ENCODE measurements around the gene IRF2. TPM values are rescaled to one million over a fixed set of nuclear protein-coding genes. Genes with fewer than 3 reads are reported as not detected.

The IRF2 gene
- total RNA-seq, 3 donors from 2014 or later (not counting 1 experiment from before 2014, with no cell fraction given) = 50.6 to 68.5 (median 59.8) TPM

GRCh38 chr4:184471881-184472613, 2.3 kb downstream of the IRF2 start:
- Histone ChIP-seq H3K4me3 (ENCODE audit: low read length) (peak overlapping the region; percentile 86), H3K9me3 (ENCODE audit: control insufficient read depth, insufficient read depth, low read length) (no peaks in the 10 kb centered on the region), H3K27ac (ENCODE audit: low read length) (peak overlapping the region; percentile 88), H3K27me3 (ENCODE audit: control insufficient read depth, insufficient read depth, low read length) (no peaks in the 10 kb centered on the region), H3K36me3 (ENCODE audit: control insufficient read depth, insufficient read depth, low read length) (peaks cover 3% of the 10 kb centered on the region), H3K4me1 (ENCODE audit: control insufficient read depth, insufficient read depth, low read length) (peaks cover 35% of the 10 kb centered on the region)
- 22% methylated on average over 11 of the region's 13 CpGs for WGBS (ENCODE audit: insufficient coverage)
- Mint-ChIP-seq H3K9me3 (no peaks in the 10 kb centered on the region), H3K27me3 (ENCODE audit: low read depth in 2 of 2) (no peaks in the 10 kb centered on the region), H3K27ac (peak overlapping the region; percentile 93 to 94), H3K4me3 (peak overlapping the region; percentile 91), H3K4me1 (peaks cover 62 to 63% of the 10 kb centered on the region in 2 donors), H3K36me3 (peaks cover 7% of the 10 kb centered on the region)
- no peak for TF ChIP-seq CTCF (IDR thresholded peaks at IDR 0.05)
- intact Hi-C loops (cut with micrococcal nuclease) = loop anchor here (10.0 kb wide), 2 partner anchors 127 to 263 kb away; partner anchors contain the start of gene CENPU
- DNase-seq (peak in 1 of 2 donors; percentile 56), ATAC-seq (no peak)

GRCh38 chr4:184470785-184471110, 3.6 kb downstream of the IRF2 start:
- Histone ChIP-seq H3K9me3 (ENCODE audit: control insufficient read depth, insufficient read depth, low read length) (no peaks in the 10 kb centered on the region), H3K27me3 (ENCODE audit: control insufficient read depth, insufficient read depth, low read length) (no peaks in the 10 kb centered on the region), H3K4me1 (ENCODE audit: control insufficient read depth, insufficient read depth, low read length) (peaks cover 25% of the 10 kb centered on the region), H3K36me3 (ENCODE audit: control insufficient read depth, insufficient read depth, low read length) (peaks cover 3% of the 10 kb centered on the region), H3K4me3 (ENCODE audit: low read length) (no peak overlapping the region), H3K27ac (ENCODE audit: low read length) (peak overlapping the region; percentile 37)
- DNase-seq (no peak), ATAC-seq (no peak)
- TF ChIP-seq CTCF (IDR thresholded peaks at IDR 0.05) = no peak
- Mint-ChIP-seq H3K27me3 (ENCODE audit: low read depth in 2 of 2) (no peaks in the 10 kb centered on the region), H3K4me1 (peaks cover 59 to 64% of the 10 kb centered on the region in 2 donors), H3K4me3 (no peak overlapping the region), H3K9me3 (no peaks in the 10 kb centered on the region), H3K27ac (peak overlapping the region; percentile 93 to 94), H3K36me3 (peaks cover 7% of the 10 kb centered on the region)
- WGBS (ENCODE audit: insufficient coverage) = no CpG with 5 or more reads among the region's 2 CpGs
- intact Hi-C loops (cut with micrococcal nuclease) = loop anchor here (10.0 kb wide), 2 partner anchors 126 to 264 kb away; partner anchors contain the start of gene CENPU

GRCh38 chr4:184466634-184467033, 7.7 kb downstream of the IRF2 start:
- ATAC-seq (no peak), DNase-seq (no peak)
- intact Hi-C loops (cut with micrococcal nuclease) = no loop called here
- Histone ChIP-seq H3K27ac (ENCODE audit: low read length) (no peak overlapping the region), H3K27me3 (ENCODE audit: control insufficient read depth, insufficient read depth, low read length) (no peaks in the 10 kb centered on the region), H3K36me3 (ENCODE audit: control insufficient read depth, insufficient read depth, low read length) (peaks cover 5% of the 10 kb centered on the region), H3K4me1 (ENCODE audit: control insufficient read depth, insufficient read depth, low read length) (peaks cover 10% of the 10 kb centered on the region), H3K9me3 (ENCODE audit: control insufficient read depth, insufficient read depth, low read length) (no peaks in the 10 kb centered on the region), H3K4me3 (ENCODE audit: low read length) (no peak overlapping the region)
- Mint-ChIP-seq H3K4me3 (no peak overlapping the region), H3K9me3 (no peaks in the 10 kb centered on the region), H3K27ac (peak overlapping the region; percentile 56 to 93), H3K4me1 (peaks cover 58 to 68% of the 10 kb centered on the region in 2 donors), H3K36me3 (no peaks in the 10 kb centered on the region), H3K27me3 (ENCODE audit: low read depth in 2 of 2) (no peaks in the 10 kb centered on the region)
- no peak for TF ChIP-seq CTCF (IDR thresholded peaks at IDR 0.05)
- 88% methylated on average over 2 of the region's 2 CpGs for WGBS (ENCODE audit: insufficient coverage)
